HUES6 (cell line): ENCODE results near the gene HNRNPAB.

Source experiments
- H3K27ac ChIP-seq: 2 replicates; pipeline ENCODE4 v1.7.0; 2013; ENCODE audit warnings: low read depth, mild to moderate bottlenecking, low read length, inconsistent platforms
- H3K27me3 ChIP-seq: 2 replicates; pipeline ENCODE4 v1.6.1; 2013; ENCODE audit warnings: low read length; ENCODE audit not compliant: control insufficient read depth, insufficient read depth
- H3K36me3 ChIP-seq: 2 replicates; pipeline ENCODE4 v1.6.1; 2013; ENCODE audit warnings: low read length; ENCODE audit not compliant: control insufficient read depth, insufficient read depth
- H3K4me1 ChIP-seq: 2 replicates; pipeline ENCODE4 v1.6.1; 2013; ENCODE audit warnings: low read length; ENCODE audit not compliant: control insufficient read depth, insufficient read depth
- H3K4me3 ChIP-seq: 2 replicates; pipeline ENCODE4 v1.5.1; 2013; ENCODE audit warnings: low read depth, low read length
- H3K9ac ChIP-seq: one replicate; pipeline ENCODE4 v1.6.1; 2013; ENCODE audit warnings: mild to moderate bottlenecking, low read length
- H3K9me3 ChIP-seq: 2 replicates; pipeline ENCODE4 v1.6.1; 2013; ENCODE audit warnings: low read depth, low read length; ENCODE audit not compliant: control insufficient read depth, insufficient read depth

HNRNPAB gene

GRCh38 chr5:178232124-178232919, 28.0 kb downstream of the HNRNPAB start, which contains the start of gene PHYKPL:
TSS of gene PHYKPL (minus strand) at chr5:178232802. CDS start at chr5:178232550, 252 bp downstream.
- Histone ChIP-seq H3K9ac (peak within 1 kb of the TSS; percentile 87), H3K36me3 (peaks cover 38% of the 10 kb centered on the region), H3K4me1 (peaks cover 21% of the 10 kb centered on the region), H3K9me3 (no peaks in the 10 kb centered on the region), H3K4me3 (peak within 1 kb of the TSS; percentile 74), H3K27ac (peak within 1 kb of the TSS; percentile 72), H3K27me3 (no peaks in the 10 kb centered on the region)

GRCh38 chr5:178232920-178233429, 28.6 kb downstream of the HNRNPAB start:
- no peaks in the 10 kb centered on the region for H3K27me3 ChIP-seq
- H3K4me3 ChIP-seq, result peak overlapping the region; percentile 74
- peak overlapping the region; percentile 87 for H3K9ac ChIP-seq
- no peaks in the 10 kb centered on the region for H3K9me3 ChIP-seq
- no peak overlapping the region; the same call in 1 of the 2 replicates for H3K27ac ChIP-seq
- peaks cover 21% of the 10 kb centered on the region for H3K4me1 ChIP-seq
- H3K36me3 ChIP-seq, result peaks cover 31% of the 10 kb centered on the region

- Histone ChIP-seq H3K4me1 (peaks cover 27% of the 10 kb centered on the region), H3K36me3 (peaks cover 21% of the 10 kb centered on the region), H3K27ac (no peak overlapping the region), H3K9me3 (no peaks in the 10 kb centered on the region), H3K4me3 (no peak overlapping the region), H3K9ac (no peak overlapping the region), H3K27me3 (no peaks in the 10 kb centered on the region)
Measured at GRCh38 chr5:178234121-178234749, 29.9 kb downstream of the HNRNPAB start.

- no peak overlapping the region for H3K27ac ChIP-seq
- no peaks in the 10 kb centered on the region for H3K9me3 ChIP-seq
- no peak overlapping the region for H3K4me3 ChIP-seq
- peaks cover 13% of the 10 kb centered on the region for H3K36me3 ChIP-seq
- no peak overlapping the region for H3K9ac ChIP-seq
- no peaks in the 10 kb centered on the region for H3K27me3 ChIP-seq
- H3K4me1 ChIP-seq, result peaks cover 27% of the 10 kb centered on the region
Measured at GRCh38 chr5:178234750-178235587, 30.6 kb downstream of the HNRNPAB start.

GRCh38 chr5:178235588-178235974, 31.2 kb downstream of the HNRNPAB start:
- no peak overlapping the region for H3K9ac ChIP-seq
- peaks cover 7% of the 10 kb centered on the region for H3K36me3 ChIP-seq
- peaks cover 27% of the 10 kb centered on the region for H3K4me1 ChIP-seq
- no peak overlapping the region for H3K27ac ChIP-seq
- H3K27me3 ChIP-seq, result no peaks in the 10 kb centered on the region
- no peaks in the 10 kb centered on the region for H3K9me3 ChIP-seq
- no peak overlapping the region for H3K4me3 ChIP-seq

- Histone ChIP-seq H3K9me3 (no peaks in the 10 kb centered on the region), H3K27ac (no peak overlapping the region), H3K4me1 (peaks cover 23% of the 10 kb centered on the region), H3K36me3 (peaks cover 2% of the 10 kb centered on the region), H3K27me3 (no peaks in the 10 kb centered on the region), H3K4me3 (no peak overlapping the region), H3K9ac (no peak overlapping the region)
Measured at GRCh38 chr5:178236126-178236525, 31.8 kb downstream of the HNRNPAB start.

- Histone ChIP-seq H3K9ac (no peak overlapping the region), H3K4me3 (no peak overlapping the region), H3K9me3 (no peaks in the 10 kb centered on the region), H3K4me1 (peaks cover 17% of the 10 kb centered on the region), H3K36me3 (no peaks in the 10 kb centered on the region), H3K27me3 (no peaks in the 10 kb centered on the region), H3K27ac (no peak overlapping the region)
Measured at GRCh38 chr5:178236679-178237078, 32.3 kb downstream of the HNRNPAB start.

GRCh38 chr5:178237431-178238312, 33.3 kb downstream of the HNRNPAB start:
- H3K9ac ChIP-seq, result no peak overlapping the region
- peaks cover 14% of the 10 kb centered on the region; the same call in 1 of the 2 replicates for H3K4me1 ChIP-seq
- H3K4me3 ChIP-seq, result no peak overlapping the region
- no peaks in the 10 kb centered on the region for H3K27me3 ChIP-seq
- H3K27ac ChIP-seq, result no peak overlapping the region
- H3K36me3 ChIP-seq, result no peaks in the 10 kb centered on the region
- H3K9me3 ChIP-seq, result no peaks in the 10 kb centered on the region

- Histone ChIP-seq H3K4me1 (peaks cover 11% of the 10 kb centered on the region; the same call in 1 of the 2 replicates), H3K27ac (no peak overlapping the region), H3K4me3 (no peak overlapping the region)
Measured at GRCh38 chr5:178238313-178238635, 33.9 kb downstream of the HNRNPAB start.

More at GRCh38 chr5:178238313-178238635, 33.9 kb downstream of the HNRNPAB start:
- no peak overlapping the region for H3K9ac ChIP-seq
- H3K36me3 ChIP-seq, result no peaks in the 10 kb centered on the region
- H3K9me3 ChIP-seq, result no peaks in the 10 kb centered on the region
- H3K27me3 ChIP-seq, result no peaks in the 10 kb centered on the region
